Measurements from ENCODE around the gene BCL10.

- TF ChIP-seq CTCF (IDR thresholded peaks at IDR 0.05; ENCODE audit: low read depth, low read length, poor library complexity, severe bottlenecking) (no peak), EZH2phosphoT487 (IDR thresholded peaks at IDR 0.05; ENCODE audit: borderline replicate concordance, low read length) (no peak)
These were observed 31.0 kb downstream of the BCL10 start for GRCh38 chr1:85245456-85245855.
